SK-N-SH (cell line): ENCODE data around the gene CCS. TPM values are rescaled to one million over a fixed set of nuclear protein-coding genes. Genes with fewer than 3 reads are reported as not detected.
"Not testable (repeated sequence)": the region's sequence is repeated elsewhere in the genome, so short reads cannot be mapped to it uniquely, and the experiment has no call there.

ENCODE experiments used
- CTCF ChIA-PET: fragments of 300-600, 350-600 bp; formaldehyde crosslinking; extraction: SDS; loops from one replicate; lab custom pipeline; 2021; lab: Yijun Ruan, JAX
- POLR2A ChIA-PET: fragments of 350-600 bp; sonication (Branson Sonifier 250); formaldehyde crosslinking; extraction: SDS; loops from one replicate; lab custom pipeline; 2020; ENCODE audit warnings: antibody characterized with exemption, inconsistent platforms; lab: Yijun Ruan, JAX
- DNase-seq: peaks from one replicate; pipeline ENCODE4 v3.0.0; 2012
- H2AFZ ChIP-seq: fragments of 200-600 bp; sonication (generic); 2 replicates; pipeline ENCODE4 v1.8.1; 2016; ENCODE audit warnings: antibody characterized with exemption, mild to moderate bottlenecking, low read depth
- H3F3A ChIP-seq: fragments of 200-600 bp; sonication (generic); replicated peaks from 2 replicates; pipeline ENCODE3; 2016; ENCODE audit warnings: antibody characterized with exemption, mild to moderate bottlenecking; ENCODE audit not compliant: insufficient read depth
- H3K27ac ChIP-seq, 2 experiments: fragments of 200-500 bp in 1 of 2; fragments of 200-600 bp in 1 of 2; sonication (Bioruptor generic) in 1 of 2; sonication (generic), shearing (Covaris generic) in 1 of 2; 2 replicates each; pipeline versions ENCODE4 v1.5.1 to v1.6.1; 2014 to 2016; ENCODE audit warnings: low read depth in 2 of 2, inconsistent platforms in 1 of 2, low read length in 1 of 2, mild to moderate bottlenecking in 1 of 2, mixed read lengths in 1 of 2
- H3K27me3 ChIP-seq: fragments of 200-600 bp; sonication (generic), shearing (Covaris generic); 2 replicates; pipeline ENCODE4 v1.6.1; 2016; ENCODE audit warnings: mixed run types; ENCODE audit not compliant: insufficient read depth
- H3K36me3 ChIP-seq, 2 experiments: fragments of 200-500 bp in 1 of 2; fragments of 200-600 bp in 1 of 2; sonication (Bioruptor generic) in 1 of 2; sonication (generic) in 1 of 2; replicated peaks in 1 of 2; 2 replicates each; pipeline versions ENCODE3 to v1.5.1; 2014 to 2016; ENCODE audit warnings: low read length in 1 of 2, mild to moderate bottlenecking in 1 of 2; ENCODE audit not compliant: insufficient read depth in 2 of 2, control insufficient read depth in 1 of 2
- H3K4me1 ChIP-seq, 2 experiments: fragments of 200-500 bp in 1 of 2; fragments of 200-600 bp in 1 of 2; sonication (Bioruptor generic) in 1 of 2; sonication (generic), shearing (Covaris generic) in 1 of 2; 2 replicates each; pipeline versions ENCODE4 v1.5.1 to v1.6.1; 2014 to 2016; ENCODE audit warnings: low read depth in 1 of 2, low read length in 1 of 2, mixed run types in 1 of 2; ENCODE audit not compliant: insufficient read depth in 2 of 2, control insufficient read depth in 1 of 2
- H3K4me2 ChIP-seq: fragments of 200-600 bp; sonication (generic), shearing (Covaris generic); 2 replicates; pipeline ENCODE4 v1.6.1; 2017; ENCODE audit warnings: mixed run types
- H3K4me3 ChIP-seq, 2 experiments: fragments of 200-500 bp in 1 of 2; fragments of 200-600 bp in 1 of 2; sonication (Bioruptor generic) in 1 of 2; sonication (generic), shearing (Covaris generic) in 1 of 2; 2 replicates each; pipeline versions ENCODE4 v1.5.1 to v1.8.1; 2014 to 2016; ENCODE audit warnings: low read depth in 2 of 2, inconsistent platforms in 1 of 2, low read length in 1 of 2, mild to moderate bottlenecking in 1 of 2, mixed read lengths in 1 of 2, moderate library complexity in 1 of 2
- H3K79me2 ChIP-seq: fragments of 200-600 bp; sonication (generic); 2 replicates; pipeline ENCODE4 v1.8.1; 2017; ENCODE audit warnings: mild to moderate bottlenecking; ENCODE audit not compliant: insufficient read depth
- H3K9ac ChIP-seq: fragments of 200-600 bp; sonication (generic); 2 replicates; pipeline ENCODE4 v1.6.1; 2017; ENCODE audit warnings: mixed run types
- H3K9me2 ChIP-seq: fragments of 200-600 bp; sonication (generic); 2 replicates; pipeline ENCODE4 v1.6.1; 2017; ENCODE audit warnings: mixed run types
- H3K9me3 ChIP-seq: fragments of 200-600 bp; sonication (generic); 2 replicates; pipeline ENCODE4 v1.6.1; 2017; ENCODE audit warnings: mixed run types, mild to moderate bottlenecking, moderate library complexity
- H4K20me1 ChIP-seq: fragments of 200-600 bp; sonication (generic); 2 replicates; pipeline ENCODE4 v1.6.1; 2017; ENCODE audit warnings: mild to moderate bottlenecking, mixed run types; ENCODE audit not compliant: insufficient read depth
- ELF1 ChIP-seq: IDR thresholded peaks from 2 replicates; pipeline ENCODE4 v1.4.0; 2012
- EP300 ChIP-seq, 2 experiments: IDR thresholded peaks; 2 replicates each; pipeline versions ENCODE4 v1.4.0 to v1.6.1; 2012; ENCODE audit warnings: borderline replicate concordance in 1 of 2, low read depth in 1 of 2, low read length in 1 of 2
- GABPA ChIP-seq: IDR thresholded peaks from 2 replicates; pipeline ENCODE4 v1.4.0; 2012; ENCODE audit warnings: low read depth, mild to moderate bottlenecking
- GATA2 ChIP-seq: sonication (generic); formaldehyde crosslinking; IDR thresholded peaks from 2 replicates; pipeline ENCODE4 v1.5.0; 2020; ENCODE audit warnings: mild to moderate bottlenecking, missing genetic modification reagents
- IRF3 ChIP-seq: fragments of 150-350 bp; IDR thresholded peaks from 2 replicates; pipeline ENCODE4 v1.6.1; 2016; ENCODE audit warnings: mild to moderate bottlenecking, low read depth, low read length
- RXRA ChIP-seq: IDR thresholded peaks from 2 replicates; pipeline ENCODE4 v1.4.0; 2012; ENCODE audit warnings: low read depth, mild to moderate bottlenecking, borderline replicate concordance
- TAF1 ChIP-seq: IDR thresholded peaks from 2 replicates; pipeline ENCODE4 v1.6.1; 2012; ENCODE audit warnings: low read depth, mild to moderate bottlenecking, low read length, moderate library complexity, borderline replicate concordance
- TCF12 ChIP-seq: IDR thresholded peaks from 2 replicates; pipeline ENCODE4 v1.4.0; 2012
- ZBTB33 ChIP-seq: IDR thresholded peaks from 2 replicates; pipeline ENCODE4 v1.4.0; 2012; ENCODE audit warnings: low read depth, borderline replicate concordance
- whole genome bisulfite sequencing: methylation state at CpG from one replicate; pipeline ENCODE4 v1.1.6; 2017; ENCODE audit warnings: low lambda C conversion rate; 5-methylcytosine and 5-hydroxymethylcytosine counted together
- polyA plus RNA-seq, 3 experiments: library from polyadenylated mRNA; depleted of rRNA; stranded (reverse); fragments of >200 nt; gene quantifications; 2 replicates each; pipeline ENCODE4 v1.2.3, GENCODE V29; 2012

CCS gene
- polyA plus RNA-seq, 1 of the 3 experiments (the other 2 are of a cell fraction) = 56.1 TPM

- H3K4me2 ChIP-seq, H3K9me2 ChIP-seq, H4K20me1 ChIP-seq, H3K79me2 ChIP-seq, H3F3A ChIP-seq, H3K9ac ChIP-seq, H3K27me3 ChIP-seq, H3K27ac ChIP-seq, H3K9me3 ChIP-seq, DNase-seq, H3K4me3 ChIP-seq, H2AFZ ChIP-seq, H3K4me1 ChIP-seq: not testable (repeated sequence)
- CTCF ChIA-PET = interaction anchor here (0.6 to 1.9 kb wide), 4 partner anchors 14 to 72 kb away, joined by 3 to 8 read pairs (median 5); no protein-coding TSS in a partner anchor
- peaks cover 0 to 17% of the 10 kb centered on the region in 2 experiments for H3K36me3 ChIP-seq
- WGBS = 95% methylated on average over 3 of the region's 3 CpGs
- POLR2A ChIA-PET = interaction anchor here (1.1 kb wide), 1 partner anchor 10 kb away, joined by 3 read pairs; the partner anchor contains the start of gene RBM14
Observed at GRCh38 chr11:66606608-66607007, 13.6 kb downstream of the CCS start.

GRCh38 chr11:66607126-66607834, 14.3 kb downstream of the CCS start:
- no peaks in the 10 kb centered on the region for H4K20me1 ChIP-seq
- H3K27me3 ChIP-seq = no peaks in the 10 kb centered on the region
- H3K9me2 ChIP-seq = no peaks in the 10 kb centered on the region
- no peaks in the 10 kb centered on the region; a peak in 1 of 4 replicates for H3K4me1 ChIP-seq
- DNase-seq = no peak
- H3K9ac ChIP-seq = no peak overlapping the region
- H3K9me3 ChIP-seq = no peaks in the 10 kb centered on the region
- ChIA-PET POLR2A (interaction anchor here (0.6 to 1.1 kb wide), 3 partner anchors 9 to 1561 kb away, joined by 3 read pairs; partner anchors contain the start of genes RBM14 and RBM4), CTCF (interaction anchor here (0.6 to 1.9 kb wide), 2 partner anchors 28 to 44 kb away, joined by 3 to 6 read pairs; no protein-coding TSS in a partner anchor)
- no peak overlapping the region for H3K27ac ChIP-seq
- H3K4me2 ChIP-seq = no peak overlapping the region
- no peak overlapping the region for H2AFZ ChIP-seq
- no peaks in the 10 kb centered on the region for H3F3A ChIP-seq
- no peaks in the 10 kb centered on the region for H3K79me2 ChIP-seq
- peaks cover 0 to 17% of the 10 kb centered on the region in 2 experiments for H3K36me3 ChIP-seq
- H3K4me3 ChIP-seq = no peak overlapping the region
- TF ChIP-seq TAF1 = no peak
- TF ChIP-seq GABPA = no peak
- no peak for TF ChIP-seq EP300 (IDR thresholded peaks at IDR 0.05; ENCODE audit: borderline replicate concordance in 1 of 2, low read depth in 1 of 2, low read length in 1 of 2)
- no peak for TF ChIP-seq ZBTB33
- TF ChIP-seq TCF12 = no peak
- no peak for TF ChIP-seq ELF1
- TF ChIP-seq GATA2 (CRISPR knock-in tag) = no peak
- TF ChIP-seq RXRA = no peak
- no peak for TF ChIP-seq IRF3
- TF ChIP-seq, all 33 proteins: peak for 0
- 59% methylated on average over 8 of the region's 8 CpGs for WGBS
